Esophagus squamous epithelium (tissue), 4 donors: ENCODE data around the gene APAF1.

ENCODE experiments used
- POLR2A ChIP-seq, 4 donors: fragments of 450-650 bp; IDR thresholded peaks; one replicate each; pipeline ENCODE4 v1.6.1; 2017; ENCODE audit warnings: antibody characterized with exemption in 4 of 4, mild to moderate bottlenecking in 4 of 4, moderate library complexity in 3 of 4
- TF ChIP-seq, protein P1 (sequence below), 6 experiments: fragments of 450-650 bp in 4 of 6; fragments of 200-600 bp in 2 of 6; sonication (generic) in 2 of 6; IDR thresholded peaks; one replicate each; pipeline ENCODE4 v1.5.1; 2016 to 2019; ENCODE audit warnings: antibody characterized with exemption in 6 of 6, mild to moderate bottlenecking in 4 of 6, moderate library complexity in 4 of 6

- TF ChIP-seq, protein P1, sequence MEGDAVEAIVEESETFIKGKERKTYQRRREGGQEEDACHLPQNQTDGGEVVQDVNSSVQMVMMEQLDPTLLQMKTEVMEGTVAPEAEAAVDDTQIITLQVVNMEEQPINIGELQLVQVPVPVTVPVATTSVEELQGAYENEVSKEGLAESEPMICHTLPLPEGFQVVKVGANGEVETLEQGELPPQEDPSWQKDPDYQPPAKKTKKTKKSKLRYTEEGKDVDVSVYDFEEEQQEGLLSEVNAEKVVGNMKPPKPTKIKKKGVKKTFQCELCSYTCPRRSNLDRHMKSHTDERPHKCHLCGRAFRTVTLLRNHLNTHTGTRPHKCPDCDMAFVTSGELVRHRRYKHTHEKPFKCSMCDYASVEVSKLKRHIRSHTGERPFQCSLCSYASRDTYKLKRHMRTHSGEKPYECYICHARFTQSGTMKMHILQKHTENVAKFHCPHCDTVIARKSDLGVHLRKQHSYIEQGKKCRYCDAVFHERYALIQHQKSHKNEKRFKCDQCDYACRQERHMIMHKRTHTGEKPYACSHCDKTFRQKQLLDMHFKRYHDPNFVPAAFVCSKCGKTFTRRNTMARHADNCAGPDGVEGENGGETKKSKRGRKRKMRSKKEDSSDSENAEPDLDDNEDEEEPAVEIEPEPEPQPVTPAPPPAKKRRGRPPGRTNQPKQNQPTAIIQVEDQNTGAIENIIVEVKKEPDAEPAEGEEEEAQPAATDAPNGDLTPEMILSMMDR (IDR thresholded peaks at IDR 0.05) = no peak
- TF ChIP-seq POLR2A (IDR thresholded peaks at IDR 0.05) = no peak
These were observed 95.7 kb downstream of the APAF1 start for GRCh38 chr12:98740751-98741150.
